SK-N-SH (cell line): ENCODE measurements around the gene TNFRSF11A. TPM values are rescaled to one million over a fixed set of nuclear protein-coding genes. Genes with fewer than 3 reads are reported as not detected.
A peak's percentile ranks its signal among the peaks of the same experiment; 100 is the strongest.

Experiments used
- CTCF ChIA-PET: fragments of 300-600, 350-600 bp; formaldehyde crosslinking; extraction: SDS; loops from one replicate; lab custom pipeline; 2021; lab: Yijun Ruan, JAX
- POLR2A ChIA-PET: fragments of 350-600 bp; sonication (Branson Sonifier 250); formaldehyde crosslinking; extraction: SDS; loops from one replicate; lab custom pipeline; 2020; ENCODE audit warnings: antibody characterized with exemption, inconsistent platforms; lab: Yijun Ruan, JAX
- DNase-seq: peaks from one replicate; pipeline ENCODE4 v3.0.0; 2012
- H2AFZ ChIP-seq: fragments of 200-600 bp; sonication (generic); 2 replicates; pipeline ENCODE4 v1.8.1; 2016; ENCODE audit warnings: antibody characterized with exemption, mild to moderate bottlenecking, low read depth
- H3F3A ChIP-seq: fragments of 200-600 bp; sonication (generic); replicated peaks from 2 replicates; pipeline ENCODE3; 2016; ENCODE audit warnings: antibody characterized with exemption, mild to moderate bottlenecking; ENCODE audit not compliant: insufficient read depth
- H3K27ac ChIP-seq, 2 experiments: fragments of 200-500 bp in 1 of 2; fragments of 200-600 bp in 1 of 2; sonication (Bioruptor generic) in 1 of 2; sonication (generic), shearing (Covaris generic) in 1 of 2; 2 replicates each; pipeline versions ENCODE4 v1.5.1 to v1.6.1; 2014 to 2016; ENCODE audit warnings: low read depth in 2 of 2, inconsistent platforms in 1 of 2, low read length in 1 of 2, mild to moderate bottlenecking in 1 of 2, mixed read lengths in 1 of 2
- H3K27me3 ChIP-seq: fragments of 200-600 bp; sonication (generic), shearing (Covaris generic); 2 replicates; pipeline ENCODE4 v1.6.1; 2016; ENCODE audit warnings: mixed run types; ENCODE audit not compliant: insufficient read depth
- H3K36me3 ChIP-seq, 2 experiments: fragments of 200-500 bp in 1 of 2; fragments of 200-600 bp in 1 of 2; sonication (Bioruptor generic) in 1 of 2; sonication (generic) in 1 of 2; replicated peaks in 1 of 2; 2 replicates each; pipeline versions ENCODE3 to v1.5.1; 2014 to 2016; ENCODE audit warnings: low read length in 1 of 2, mild to moderate bottlenecking in 1 of 2; ENCODE audit not compliant: insufficient read depth in 2 of 2, control insufficient read depth in 1 of 2
- H3K4me1 ChIP-seq, 2 experiments: fragments of 200-500 bp in 1 of 2; fragments of 200-600 bp in 1 of 2; sonication (Bioruptor generic) in 1 of 2; sonication (generic), shearing (Covaris generic) in 1 of 2; 2 replicates each; pipeline versions ENCODE4 v1.5.1 to v1.6.1; 2014 to 2016; ENCODE audit warnings: low read depth in 1 of 2, low read length in 1 of 2, mixed run types in 1 of 2; ENCODE audit not compliant: insufficient read depth in 2 of 2, control insufficient read depth in 1 of 2
- H3K4me2 ChIP-seq: fragments of 200-600 bp; sonication (generic), shearing (Covaris generic); 2 replicates; pipeline ENCODE4 v1.6.1; 2017; ENCODE audit warnings: mixed run types
- H3K4me3 ChIP-seq, 2 experiments: fragments of 200-500 bp in 1 of 2; fragments of 200-600 bp in 1 of 2; sonication (Bioruptor generic) in 1 of 2; sonication (generic), shearing (Covaris generic) in 1 of 2; 2 replicates each; pipeline versions ENCODE4 v1.5.1 to v1.8.1; 2014 to 2016; ENCODE audit warnings: low read depth in 2 of 2, inconsistent platforms in 1 of 2, low read length in 1 of 2, mild to moderate bottlenecking in 1 of 2, mixed read lengths in 1 of 2, moderate library complexity in 1 of 2
- H3K79me2 ChIP-seq: fragments of 200-600 bp; sonication (generic); 2 replicates; pipeline ENCODE4 v1.8.1; 2017; ENCODE audit warnings: mild to moderate bottlenecking; ENCODE audit not compliant: insufficient read depth
- H3K9ac ChIP-seq: fragments of 200-600 bp; sonication (generic); 2 replicates; pipeline ENCODE4 v1.6.1; 2017; ENCODE audit warnings: mixed run types
- H3K9me2 ChIP-seq: fragments of 200-600 bp; sonication (generic); 2 replicates; pipeline ENCODE4 v1.6.1; 2017; ENCODE audit warnings: mixed run types
- H3K9me3 ChIP-seq: fragments of 200-600 bp; sonication (generic); 2 replicates; pipeline ENCODE4 v1.6.1; 2017; ENCODE audit warnings: mixed run types, mild to moderate bottlenecking, moderate library complexity
- H4K20me1 ChIP-seq: fragments of 200-600 bp; sonication (generic); 2 replicates; pipeline ENCODE4 v1.6.1; 2017; ENCODE audit warnings: mild to moderate bottlenecking, mixed run types; ENCODE audit not compliant: insufficient read depth
- ELF1 ChIP-seq: IDR thresholded peaks from 2 replicates; pipeline ENCODE4 v1.4.0; 2012
- EP300 ChIP-seq, 2 experiments: IDR thresholded peaks; 2 replicates each; pipeline versions ENCODE4 v1.4.0 to v1.6.1; 2012; ENCODE audit warnings: borderline replicate concordance in 1 of 2, low read depth in 1 of 2, low read length in 1 of 2
- EZH2phosphoT487 ChIP-seq: fragments of 200-600 bp; sonication (generic); IDR thresholded peaks from 2 replicates; pipeline ENCODE4 v1.6.1; 2017; ENCODE audit warnings: low read depth, mixed run types, mild to moderate bottlenecking, antibody characterized with exemption, moderate library complexity, borderline replicate concordance
- FOSL2 ChIP-seq: IDR thresholded peaks from 2 replicates; pipeline ENCODE4 v1.4.0; 2012; ENCODE audit warnings: low read depth, mild to moderate bottlenecking, moderate library complexity, borderline replicate concordance
- FOXM1 ChIP-seq: IDR thresholded peaks from 2 replicates; pipeline ENCODE4 v1.4.0; 2012; ENCODE audit warnings: low read depth, mild to moderate bottlenecking
- IRF3 ChIP-seq: fragments of 150-350 bp; IDR thresholded peaks from 2 replicates; pipeline ENCODE4 v1.6.1; 2016; ENCODE audit warnings: mild to moderate bottlenecking, low read depth, low read length
- JUND ChIP-seq: IDR thresholded peaks from 2 replicates; pipeline ENCODE4 v1.4.0; 2012
- MAX ChIP-seq: IDR thresholded peaks from 2 replicates; pipeline ENCODE4 v1.4.0; 2012; ENCODE audit warnings: low read depth
- MXI1 ChIP-seq: IDR thresholded peaks from 2 replicates; pipeline ENCODE4 v1.6.1; 2012; ENCODE audit warnings: mild to moderate bottlenecking, low read depth, low read length, improper control_type of control experiment
- NFIC ChIP-seq: IDR thresholded peaks from 2 replicates; pipeline ENCODE4 v1.4.0; 2012; ENCODE audit warnings: borderline replicate concordance
- PBX3 ChIP-seq: IDR thresholded peaks from 2 replicates; pipeline ENCODE4; 2012
- RXRA ChIP-seq: IDR thresholded peaks from 2 replicates; pipeline ENCODE4 v1.4.0; 2012; ENCODE audit warnings: low read depth, mild to moderate bottlenecking, borderline replicate concordance
- TCF12 ChIP-seq: IDR thresholded peaks from 2 replicates; pipeline ENCODE4 v1.4.0; 2012
- WGBS: methylation state at CpG from one replicate; pipeline ENCODE4 v1.1.6; 2017; ENCODE audit warnings: low lambda C conversion rate; 5-methylcytosine and 5-hydroxymethylcytosine counted together
- polyA plus RNA-seq, 3 experiments: library from polyadenylated mRNA; depleted of rRNA; stranded (reverse); fragments of >200 nt; gene quantifications; 2 replicates each; pipeline ENCODE4 v1.2.3, GENCODE V29; 2012
- TF ChIP-seq, protein P1 (sequence below): IDR thresholded peaks from 2 replicates; pipeline ENCODE4 v1.4.0; 2012; ENCODE audit warnings: low read depth, borderline replicate concordance

Gene TNFRSF11A
- polyA plus RNA-seq, 1 of the 3 experiments (the other 2 are of a cell fraction) = 5.1 TPM

DNA sequence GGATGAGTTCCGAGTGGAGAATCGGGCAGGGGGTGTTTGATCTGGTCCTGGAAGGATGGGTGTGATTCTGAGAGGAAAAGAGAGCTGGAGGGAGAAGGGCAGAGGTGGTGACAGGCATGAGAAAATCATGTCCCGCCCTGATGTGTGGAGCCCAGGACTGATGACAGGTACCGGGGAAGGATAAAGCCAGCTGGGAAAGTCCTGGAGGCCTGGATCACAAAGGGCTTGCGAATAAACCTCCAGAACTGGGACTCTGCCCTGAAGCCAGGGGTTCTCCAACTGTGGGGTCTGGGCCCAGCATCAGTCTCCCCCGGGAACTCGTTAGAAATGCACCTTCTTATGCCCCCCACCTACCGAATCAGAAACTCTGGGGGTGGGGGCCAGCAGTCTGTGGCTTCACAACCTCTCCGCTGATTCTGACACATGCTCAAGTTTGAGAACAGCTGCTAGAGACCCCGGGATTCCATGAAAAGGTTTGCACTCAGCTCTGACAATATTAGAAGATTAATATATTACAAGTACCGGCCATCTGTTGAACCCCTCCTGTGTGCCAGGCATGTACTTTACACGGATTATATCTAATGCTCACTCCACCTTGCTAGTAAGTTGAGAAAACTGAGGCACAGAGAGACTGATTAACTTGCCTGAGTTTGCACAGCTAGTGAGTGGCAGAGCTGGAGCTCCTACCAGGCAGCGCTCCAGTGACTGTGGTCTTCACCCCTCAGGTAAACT lies 8.0 kb downstream of the TNFRSF11A start:
- ChIA-PET CTCF (no interaction called here), POLR2A (interaction anchor here (0.7 kb wide), 1 partner anchor 1802 kb away, joined by 4 read pairs; no protein-coding TSS in a partner anchor)
- Histone ChIP-seq H3K27ac (no peak overlapping the region), H3K9ac (no peak overlapping the region), H3K27me3 (no peaks in the 10 kb centered on the region), H3K9me3 (no peaks in the 10 kb centered on the region), H3K4me3 (no peak overlapping the region), H3K4me2 (no peak overlapping the region), H3K36me3 (no peaks in the 10 kb centered on the region), H2AFZ (no peak overlapping the region), H4K20me1 (no peaks in the 10 kb centered on the region), H3K79me2 (no peaks in the 10 kb centered on the region), H3K4me1 (peaks cover 0 to 12% of the 10 kb centered on the region in 2 experiments; a peak in 2 of 4 replicates), H3K9me2 (no peaks in the 10 kb centered on the region), H3F3A (no peaks in the 10 kb centered on the region)
- no peak for DNase-seq
- 85% methylated on average over 13 of the region's 13 CpGs for WGBS
- TF ChIP-seq EZH2phosphoT487 (no peak), ELF1 (no peak), FOSL2 (no peak), RXRA (no peak), PBX3 (no peak), IRF3 (no peak), TCF12 (no peak), MAX (no peak)
- TF ChIP-seq, protein P1, sequence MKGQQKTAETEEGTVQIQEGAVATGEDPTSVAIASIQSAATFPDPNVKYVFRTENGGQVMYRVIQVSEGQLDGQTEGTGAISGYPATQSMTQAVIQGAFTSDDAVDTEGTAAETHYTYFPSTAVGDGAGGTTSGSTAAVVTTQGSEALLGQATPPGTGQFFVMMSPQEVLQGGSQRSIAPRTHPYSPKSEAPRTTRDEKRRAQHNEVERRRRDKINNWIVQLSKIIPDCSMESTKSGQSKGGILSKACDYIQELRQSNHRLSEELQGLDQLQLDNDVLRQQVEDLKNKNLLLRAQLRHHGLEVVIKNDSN = no peak

GRCh38 chr18:62334120-62334519 lies 9.0 kb downstream of the TNFRSF11A start:
- H3K4me1 ChIP-seq = peaks cover 0 to 19% of the 10 kb centered on the region in 2 experiments; a peak in 3 of 4 replicates
- H3K79me2 ChIP-seq = no peaks in the 10 kb centered on the region
- H3K36me3 ChIP-seq = no peaks in the 10 kb centered on the region
- CTCF ChIA-PET = no interaction called here
- no peaks in the 10 kb centered on the region for H3K9me2 ChIP-seq
- no peak overlapping the region for H3K4me3 ChIP-seq
- H3K4me2 ChIP-seq = 0 out of 2 replicates have a peak overlapping the region, but pooled peaks have one; percentile 29
- no peaks in the 10 kb centered on the region for H4K20me1 ChIP-seq
- 65% methylated on average over 8 of the region's 8 CpGs for WGBS
- DNase-seq = no peak
- peaks cover 3% of the 10 kb centered on the region for H3F3A ChIP-seq
- H3K9ac ChIP-seq = no peak overlapping the region
- H3K9me3 ChIP-seq = no peaks in the 10 kb centered on the region
- no peak overlapping the region; a peak in 1 of 4 replicates for H3K27ac ChIP-seq
- POLR2A ChIA-PET = no interaction called here
- peak overlapping the region; percentile 4; the same call in 1 of the 2 replicates for H2AFZ ChIP-seq
- TF ChIP-seq NFIC (peak; percentile 90), FOXM1 (no peak), JUND (peak; percentile 28; the same call in 1 of the 2 replicates), EP300 (IDR thresholded peaks at IDR 0.05; ENCODE audit: borderline replicate concordance in 1 of 2, low read depth in 1 of 2, low read length in 1 of 2) (peak in 1 of 2 experiments; percentile 72; a peak in 1 of 4 replicates), PBX3 (peak; percentile 59), IRF3 (no peak), MXI1 (no peak), ELF1 (peak; percentile 54; the same call in 1 of the 2 replicates), FOSL2 (peak; percentile 66; the same call in 1 of the 2 replicates), MAX (peak; percentile 81), TCF12 (peak; percentile 71)
- no peaks in the 10 kb centered on the region for H3K27me3 ChIP-seq
